MCF 10A (cell line): ENCODE measurements around the gene ZSWIM7. TPM values are rescaled to one million over a fixed set of nuclear protein-coding genes. Genes with fewer than 3 reads are reported as not detected.

ENCODE experiments used
- BruUV-seq: library from RNA; stranded (reverse); fragments of 400-500 nt; replicated peaks from 2 replicates; lab custom pipeline; 2021; lab: Mats Ljungman, UMichigan
- CTCF ChIA-PET: fragments of 300-600 bp; sonication (Branson Sonifier 250); formaldehyde crosslinking; extraction: SDS; loops from one replicate; lab custom pipeline; 2021; ENCODE audit warnings: antibody characterized with exemption, inconsistent platforms; lab: Yijun Ruan, JAX
- POLR2A ChIA-PET: fragments of 300-600, 350-650 bp; sonication (Branson Sonifier 250); formaldehyde crosslinking; extraction: SDS; loops from one replicate; lab custom pipeline; 2020; ENCODE audit warnings: antibody characterized with exemption, inconsistent platforms; lab: Yijun Ruan, JAX
- DNase-seq: peaks from one replicate; pipeline ENCODE4 v3.0.0-alpha.2; 2018; ENCODE audit not compliant: unreplicated experiment
- H3K27ac Mint-ChIP-seq: one replicate; pipeline ENCODE4 v1.8.0; 2022; ENCODE audit warnings: mild to moderate bottlenecking, low read depth, mixed read lengths; ENCODE audit not compliant: unreplicated experiment
- H3K27me3 Mint-ChIP-seq: one replicate; pipeline ENCODE4 v1.8.0; 2022; ENCODE audit warnings: mixed read lengths; ENCODE audit not compliant: insufficient read depth, unreplicated experiment
- H3K36me3 Mint-ChIP-seq: one replicate; pipeline ENCODE4 v1.8.0; 2022; ENCODE audit warnings: mild to moderate bottlenecking, moderate library complexity, mixed read lengths; ENCODE audit not compliant: insufficient read depth, unreplicated experiment
- H3K4me1 Mint-ChIP-seq: one replicate; pipeline ENCODE4 v1.8.0; 2022; ENCODE audit warnings: mixed read lengths; ENCODE audit not compliant: insufficient read depth, unreplicated experiment
- H3K4me3 Mint-ChIP-seq: one replicate; pipeline ENCODE4 v1.8.0; 2022; ENCODE audit warnings: mild to moderate bottlenecking, moderate library complexity, mixed read lengths; ENCODE audit not compliant: unreplicated experiment
- H3K9me3 Mint-ChIP-seq: one replicate; pipeline ENCODE4 v1.8.0; 2022; ENCODE audit warnings: mixed read lengths; ENCODE audit not compliant: unreplicated experiment
- CTCF ChIP-seq: fragments of 200-600 bp; IDR thresholded peaks from one replicate; pipeline ENCODE4 v1.8.0; 2022; ENCODE audit warnings: antibody characterized with exemption, mild to moderate bottlenecking; ENCODE audit not compliant: unreplicated experiment
- intact Hi-C: fragments of 100-400 bp; cut with micrococcal nuclease; formaldehyde crosslinking; loops from 2 replicates; pipeline ENCODE4 v1.14.1; 2022
- total RNA-seq: library from RNA; stranded (reverse); gene quantifications from 2 replicates; pipeline ENCODE4 v1.2.3, GENCODE V29; 2022

ZSWIM7 gene
- total RNA-seq, 1 experiment from 2014 or later: 44.1 TPM

DNA sequence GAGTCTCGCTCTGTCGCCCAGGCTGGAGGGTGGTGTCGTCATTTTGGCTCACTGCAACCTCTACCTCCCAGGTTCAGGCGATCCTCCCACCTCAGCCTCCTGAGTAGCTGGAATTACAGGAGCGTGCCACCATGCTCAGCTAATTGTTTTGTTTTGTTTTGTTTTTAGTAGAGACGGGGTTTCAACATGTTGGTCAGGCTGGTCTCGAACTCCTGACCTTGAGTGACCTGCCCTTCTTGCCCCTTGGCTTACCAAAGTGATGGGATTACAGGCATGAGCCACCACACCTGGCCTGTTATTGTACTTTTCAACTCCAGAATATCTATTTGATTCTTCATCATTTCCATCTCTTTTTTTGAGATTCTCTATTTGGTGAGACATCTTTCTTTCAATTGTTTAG is 63.6 kb downstream of the ZSWIM7 start:
- no peaks in the 10 kb centered on the region for H3K4me1 Mint-ChIP-seq
- no peaks in the 10 kb centered on the region for H3K36me3 Mint-ChIP-seq
- ChIA-PET POLR2A (interaction anchor here (1.7 kb wide), 1 partner anchor 11 kb away, joined by 6 read pairs; no protein-coding TSS in a partner anchor), CTCF (interaction anchor here (0.6 kb wide), 1 partner anchor 1090 kb away, joined by 3 read pairs; no protein-coding TSS in a partner anchor)
- no peaks in the 10 kb centered on the region for H3K9me3 Mint-ChIP-seq
- H3K4me3 Mint-ChIP-seq: no peak overlapping the region
- intact Hi-C loops: no loop called here
- no peaks in the 10 kb centered on the region for H3K27me3 Mint-ChIP-seq
- no peak for DNase-seq
- H3K27ac Mint-ChIP-seq: no peak overlapping the region
- no peak for TF ChIP-seq CTCF
- no TSS peak for BruUV-seq

- POLR2A ChIA-PET: interaction anchor here (1.7 kb wide), 1 partner anchor 12 kb away, joined by 6 read pairs; no protein-coding TSS in a partner anchor
- BruUV-seq: no TSS peak
- H3K27me3 Mint-ChIP-seq: no peaks in the 10 kb centered on the region
- H3K4me1 Mint-ChIP-seq: no peaks in the 10 kb centered on the region
- H3K36me3 Mint-ChIP-seq: no peaks in the 10 kb centered on the region
- no peak overlapping the region for H3K27ac Mint-ChIP-seq
- no peak for TF ChIP-seq CTCF
- intact Hi-C loops: no loop called here
- DNase-seq: no peak
- H3K9me3 Mint-ChIP-seq: no peaks in the 10 kb centered on the region
- no peak overlapping the region for H3K4me3 Mint-ChIP-seq
- CTCF ChIA-PET: interaction anchor here (1.4 kb wide), 1 partner anchor 9 kb away, joined by 5 read pairs; no protein-coding TSS in a partner anchor
These were observed 64.6 kb downstream of the ZSWIM7 start for GRCh38 chr17:15934866-15935265.

DNA sequence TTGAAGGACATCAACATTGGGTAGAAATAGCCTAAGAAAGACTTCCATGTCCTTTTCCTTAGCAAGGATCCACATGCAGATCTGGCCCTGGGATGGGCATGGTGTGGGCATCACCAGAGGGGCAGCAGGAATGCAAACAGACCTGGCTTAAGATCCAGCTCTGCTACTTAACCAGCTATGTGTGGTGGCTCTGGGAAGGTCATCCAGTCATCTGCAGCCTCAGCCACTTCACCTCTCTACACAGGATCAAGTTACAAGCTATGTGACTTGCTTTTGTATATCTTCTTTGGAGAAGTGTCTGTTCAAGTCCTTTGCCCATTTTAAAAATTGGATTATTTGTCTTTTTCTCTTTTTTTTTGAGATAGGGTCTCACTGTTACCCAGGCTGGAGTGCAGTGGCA is 68.1 kb downstream of the ZSWIM7 start:
- Mint-ChIP-seq H3K36me3 (no peaks in the 10 kb centered on the region), H3K4me3 (no peak overlapping the region), H3K9me3 (no peaks in the 10 kb centered on the region), H3K27me3 (no peaks in the 10 kb centered on the region), H3K27ac (no peak overlapping the region), H3K4me1 (no peaks in the 10 kb centered on the region)
- no TSS peak for BruUV-seq
- DNase-seq: no peak
- ChIA-PET CTCF (no interaction called here), POLR2A (no interaction called here)
- no peak for TF ChIP-seq CTCF
- intact Hi-C loops: no loop called here

DNA sequence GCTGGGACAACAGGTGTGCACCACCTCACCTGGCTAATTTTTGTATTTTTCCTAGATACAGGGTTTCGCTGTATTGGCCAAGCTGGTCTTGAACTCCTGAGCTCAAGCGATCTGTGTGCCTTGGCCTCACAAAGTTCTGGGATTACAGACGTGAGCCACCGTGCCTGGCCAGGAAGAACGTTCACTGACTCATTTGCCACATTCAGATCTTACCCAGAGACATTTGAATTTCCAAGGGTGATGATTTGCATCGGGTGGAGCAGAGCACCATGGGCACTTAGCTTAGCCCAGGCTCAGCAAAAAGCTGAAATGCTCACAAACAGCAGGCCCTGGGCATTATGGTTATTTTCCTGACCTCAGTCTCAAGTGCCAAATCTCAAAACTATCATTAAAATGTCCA is 69.1 kb downstream of the ZSWIM7 start:
- Mint-ChIP-seq H3K27ac (no peak overlapping the region), H3K9me3 (no peaks in the 10 kb centered on the region), H3K36me3 (no peaks in the 10 kb centered on the region), H3K27me3 (no peaks in the 10 kb centered on the region), H3K4me3 (no peak overlapping the region), H3K4me1 (no peaks in the 10 kb centered on the region)
- BruUV-seq: no TSS peak
- intact Hi-C loops: no loop called here
- no peak for DNase-seq
- POLR2A ChIA-PET: no interaction called here
- CTCF ChIA-PET: interaction anchor here (1.0 kb wide), 1 partner anchor 14 kb away, joined by 3 read pairs; no protein-coding TSS in a partner anchor
- TF ChIP-seq CTCF: no peak
